Liver (tissue), 9 donors: ENCODE results near the gene TLE3. TPM values are rescaled to one million over a fixed set of nuclear protein-coding genes. Genes with fewer than 3 reads are reported as not detected.

Source experiments
- DNase-seq: peaks from one replicate; pipeline ENCODE4 v3.0.0-alpha.2; 2017; ENCODE audit warnings: low spot score
- H3K27ac ChIP-seq, 2 donors: one replicate each; pipeline ENCODE4 v1.7.0; 2013; ENCODE audit warnings: inconsistent platforms in 2 of 2, low read length in 2 of 2, control low read depth in 1 of 2, low read depth in 1 of 2, mild to moderate bottlenecking in 1 of 2
- H3K27me3 ChIP-seq, 4 donors: one replicate each; pipeline versions ENCODE4 v1.6.1 to v1.7.0; 2013; ENCODE audit warnings: low read length in 3 of 4, inconsistent platforms in 1 of 4, mild to moderate bottlenecking in 1 of 4, moderate library complexity in 1 of 4; ENCODE audit not compliant: control insufficient read depth in 4 of 4, insufficient read depth in 4 of 4
- H3K36me3 ChIP-seq, 4 donors: one replicate each; pipeline versions ENCODE4 v1.6.1 to v1.7.0; 2013; ENCODE audit warnings: low read length in 3 of 4, mild to moderate bottlenecking in 3 of 4, low read depth in 1 of 4, moderate library complexity in 1 of 4; ENCODE audit not compliant: control insufficient read depth in 4 of 4, insufficient read depth in 3 of 4
- H3K4me1 ChIP-seq, 4 donors: one replicate each; pipeline versions ENCODE4 v1.6.1 to v1.7.0; 2013; ENCODE audit warnings: low read length in 3 of 4, mild to moderate bottlenecking in 3 of 4, moderate library complexity in 1 of 4; ENCODE audit not compliant: control insufficient read depth in 4 of 4, insufficient read depth in 4 of 4
- H3K4me3 ChIP-seq, 3 donors: one replicate each; pipeline versions ENCODE4 v1.6.1 to v1.7.0; 2013; ENCODE audit warnings: low read length in 3 of 3, control low read depth in 1 of 3, low read depth in 1 of 3, mild to moderate bottlenecking in 1 of 3
- H3K9ac ChIP-seq, 2 donors: one replicate each; pipeline ENCODE4 v1.7.0; 2013; ENCODE audit warnings: low read length in 2 of 2, mild to moderate bottlenecking in 2 of 2, moderate library complexity in 2 of 2, control low read depth in 1 of 2, low read depth in 1 of 2
- H3K9me3 ChIP-seq, 4 donors: one replicate each; pipeline versions ENCODE4 v1.6.1 to v1.7.0; 2013; ENCODE audit warnings: low read length in 3 of 4; ENCODE audit not compliant: control insufficient read depth in 4 of 4
- ATF3 ChIP-seq: IDR thresholded peaks from 2 replicates; pipeline ENCODE4 v1.6.1; 2016; ENCODE audit warnings: antibody characterized with exemption
- CTCF ChIP-seq: fragments of 150-350 bp; IDR thresholded peaks from 2 replicates; pipeline ENCODE4 v1.5.1; 2017; ENCODE audit warnings: improper control_type of control experiment, low read depth, low read length; ENCODE audit not compliant: missing input control
- EGR1 ChIP-seq, 2 donors: IDR thresholded peaks; 2 replicates each; pipeline ENCODE4 v1.6.1; 2016 to 2018; ENCODE audit warnings: antibody characterized with exemption in 2 of 2, low read depth in 2 of 2
- FOXA1 ChIP-seq: IDR thresholded peaks from 2 replicates; pipeline ENCODE4 v1.6.1; 2016; ENCODE audit warnings: antibody characterized with exemption
- FOXA2 ChIP-seq: IDR thresholded peaks from 2 replicates; pipeline ENCODE4 v1.6.1; 2016; ENCODE audit warnings: antibody characterized with exemption
- GABPA ChIP-seq, 2 donors: IDR thresholded peaks in 1 of 2; conservative IDR thresholded peaks in 1 of 2; 2 replicates each; pipeline ENCODE4 v1.6.1; 2016; ENCODE audit warnings: antibody characterized with exemption in 2 of 2, mild to moderate bottlenecking in 1 of 2, moderate library complexity in 1 of 2
- HNF4A ChIP-seq, 2 donors: conservative IDR thresholded peaks; 2 replicates each; pipeline ENCODE4 v1.6.1; 2016; ENCODE audit warnings: antibody characterized with exemption in 2 of 2, mild to moderate bottlenecking in 2 of 2
- HNF4G ChIP-seq: IDR thresholded peaks from 2 replicates; pipeline ENCODE4 v1.6.1; 2016; ENCODE audit warnings: antibody characterized with exemption
- JUND ChIP-seq, 2 donors: IDR thresholded peaks; 2 replicates each; pipeline ENCODE4 v1.6.1; 2016; ENCODE audit warnings: antibody characterized with exemption in 2 of 2
- MAX ChIP-seq: IDR thresholded peaks from 2 replicates; pipeline ENCODE4 v1.6.1; 2016; ENCODE audit warnings: antibody characterized with exemption
- NR2F2 ChIP-seq: IDR thresholded peaks from 2 replicates; pipeline ENCODE4 v1.6.1; 2016; ENCODE audit warnings: antibody characterized with exemption
- RAD21 ChIP-seq, 2 donors: IDR thresholded peaks; 2 replicates each; pipeline ENCODE4 v1.6.1; 2016; ENCODE audit warnings: antibody characterized with exemption in 2 of 2, mild to moderate bottlenecking in 2 of 2
- REST ChIP-seq: IDR thresholded peaks from 2 replicates; pipeline ENCODE4 v1.6.1; 2016; ENCODE audit warnings: antibody characterized with exemption, mild to moderate bottlenecking
- RXRA ChIP-seq, 2 donors: IDR thresholded peaks; 2 replicates each; pipeline ENCODE4 v1.6.1; 2017 to 2018; ENCODE audit warnings: antibody characterized with exemption in 2 of 2, mild to moderate bottlenecking in 1 of 2
- TAF1 ChIP-seq: conservative IDR thresholded peaks from 2 replicates; pipeline ENCODE4 v1.6.1; 2016; ENCODE audit warnings: antibody characterized with exemption, mild to moderate bottlenecking
- YY1 ChIP-seq: IDR thresholded peaks from 2 replicates; pipeline ENCODE4 v1.6.1; 2016; ENCODE audit warnings: antibody characterized with exemption, mild to moderate bottlenecking
- ZBTB33 ChIP-seq: IDR thresholded peaks from 2 replicates; pipeline ENCODE4 v1.6.1; 2016; ENCODE audit warnings: antibody characterized with exemption
- WGBS: extraction: QIAGEN DNeasy Blood & Tissue Kit; methylation state at CpG from one replicate; pipeline ENCODE4 v1.1.7; 2013; 5-methylcytosine and 5-hydroxymethylcytosine counted together
- polyA plus RNA-seq, 2 donors: library from polyadenylated mRNA; stranded (reverse) in 1 of 2; unstranded in 1 of 2; fragments of 200-250 nt in 1 of 2; fragments of >200 nt in 1 of 2; fragmentation: Nextera tagmentation in 1 of 2; extraction: Ambion mirVana in 1 of 2; gene quantifications; one replicate each; pipeline versions ENCODE4 v1.2.1 to v1.2.3, GENCODE V29; 2013 to 2015
- total RNA-seq, 2 donors: library from RNA; depleted of rRNA; stranded (reverse); fragments of >200 nt; gene quantifications; one replicate each; pipeline ENCODE4 v1.2.3, GENCODE V29; 2014
- donor health status: healthy.
- donor health status: healthy.
- donor health status: healthy.
- donor health status: healthy.
- donor health status: healthy.

Gene TLE3
- total and polyA plus RNA-seq, 4 donors, result 1.2 to 13.7 (median 8.5) TPM

GRCh38 chr15:70032509-70032908 lies 65.2 kb downstream of the TLE3 start:
- H3K27me3 ChIP-seq, result no peaks in the 10 kb centered on the region
- H3K9ac ChIP-seq, result no peak overlapping the region
- WGBS, result 70% methylated on average over 2 of the region's 2 CpGs
- H3K9me3 ChIP-seq, result no peaks in the 10 kb centered on the region
- no peaks in the 10 kb centered on the region for H3K36me3 ChIP-seq
- DNase-seq, result no peak
- H3K27ac ChIP-seq, result no peak overlapping the region
- H3K4me1 ChIP-seq, result no peaks in the 10 kb centered on the region
- TF ChIP-seq EGR1 (IDR thresholded peaks at IDR 0.05; ENCODE audit: low read depth in 2 of 2) (no peak), CTCF (no peak), ATF3 (no peak), GABPA (IDR thresholded peaks at IDR 0.05 in 1 of 2, conservative IDR thresholded peaks at IDR 0.05 in 1 of 2) (no peak), MAX (no peak), RAD21 (IDR thresholded peaks at IDR 0.05) (no peak), FOXA1 (no peak), FOXA2 (no peak), JUND (IDR thresholded peaks at IDR 0.05) (no peak), NR2F2 (no peak), HNF4A (conservative IDR thresholded peaks at IDR 0.05) (no peak), HNF4G (no peak), TAF1 (no peak), RXRA (IDR thresholded peaks at IDR 0.05) (no peak), ZBTB33 (no peak)
- no peak overlapping the region for H3K4me3 ChIP-seq

- TF ChIP-seq RXRA (IDR thresholded peaks at IDR 0.05), result no peak
- TF ChIP-seq FOXA2, result no peak
- no peak for TF ChIP-seq HNF4G
- TF ChIP-seq GABPA (IDR thresholded peaks at IDR 0.05 in 1 of 2, conservative IDR thresholded peaks at IDR 0.05 in 1 of 2), result no peak
- TF ChIP-seq NR2F2, result no peak
- TF ChIP-seq RAD21 (IDR thresholded peaks at IDR 0.05), result no peak
- no peak for TF ChIP-seq HNF4A (conservative IDR thresholded peaks at IDR 0.05)
- TF ChIP-seq YY1, result no peak
- TF ChIP-seq JUND (IDR thresholded peaks at IDR 0.05), result no peak
- TF ChIP-seq REST, result no peak
- no peak for TF ChIP-seq ATF3
- TF ChIP-seq EGR1 (IDR thresholded peaks at IDR 0.05; ENCODE audit: low read depth in 2 of 2), result no peak
- no peak overlapping the region for H3K9ac ChIP-seq
- no peaks in the 10 kb centered on the region for H3K4me1 ChIP-seq
- no peaks in the 10 kb centered on the region for H3K27me3 ChIP-seq
- H3K9me3 ChIP-seq, result no peaks in the 10 kb centered on the region
- H3K4me3 ChIP-seq, result no peak overlapping the region
- H3K36me3 ChIP-seq, result no peaks in the 10 kb centered on the region
- WGBS, result 94% methylated on average over 2 of the region's 2 CpGs
- DNase-seq, result no peak
- no peak overlapping the region for H3K27ac ChIP-seq
These were observed 66.0 kb downstream of the TLE3 start for GRCh38 chr15:70031713-70032112.
